ENCODE results near the gene MS4A14. TPM values are rescaled to one million over a fixed set of nuclear protein-coding genes. Genes with fewer than 3 reads are reported as not detected.
A peak's percentile ranks its signal among the peaks of the same experiment; 100 is the strongest.
"Not testable (repeated sequence)": the region's sequence is repeated elsewhere in the genome, so short reads cannot be mapped to it uniquely, and the experiment has no call there.

The MS4A14 gene
- total RNA-seq, 1 donor from 2014 or later = not detected

- Mint-ChIP-seq H3K4me1 (ENCODE audit: low read depth) (peaks cover 3% of the 10 kb centered on the region), H3K4me3 (ENCODE audit: low read depth) (no peak overlapping the region), H3K27ac (no peak overlapping the region), H3K36me3 (ENCODE audit: insufficient read depth) (no peaks in the 10 kb centered on the region), H3K27me3 (peaks cover 4% of the 10 kb centered on the region), H3K9me3 (ENCODE audit: low read depth) (peaks cover 7% of the 10 kb centered on the region)
- TF ChIP-seq CTCF (IDR thresholded peaks at IDR 0.05; ENCODE audit: unreplicated experiment) = no peak
- DNase-seq (ENCODE audit: low spot score, unreplicated experiment) = no peak
Measured at GRCh38 chr11:60360621-60361020, 35.6 kb upstream of the MS4A14 start.

GRCh38 chr11:60362241-60362640 lies 34.0 kb upstream of the MS4A14 start:
- Mint-ChIP-seq H3K9me3 (ENCODE audit: low read depth) (peaks cover 7% of the 10 kb centered on the region), H3K27ac (no peak overlapping the region), H3K27me3 (peaks cover 4% of the 10 kb centered on the region), H3K4me3 (ENCODE audit: low read depth) (no peak overlapping the region), H3K36me3 (ENCODE audit: insufficient read depth) (no peaks in the 10 kb centered on the region), H3K4me1 (ENCODE audit: low read depth) (peaks cover 3% of the 10 kb centered on the region)
- DNase-seq (ENCODE audit: low spot score, unreplicated experiment) = no peak
- no peak for TF ChIP-seq CTCF (IDR thresholded peaks at IDR 0.05; ENCODE audit: unreplicated experiment)

- peak; percentile 82 for TF ChIP-seq CTCF (IDR thresholded peaks at IDR 0.05; ENCODE audit: unreplicated experiment)
- H3K9me3 Mint-ChIP-seq (ENCODE audit: low read depth) = peaks cover 7% of the 10 kb centered on the region
- no peak overlapping the region for H3K27ac Mint-ChIP-seq
- DNase-seq (ENCODE audit: low spot score, unreplicated experiment) = peak; percentile 61
- peaks cover 3% of the 10 kb centered on the region for H3K4me1 Mint-ChIP-seq (ENCODE audit: low read depth)
- peaks cover 4% of the 10 kb centered on the region for H3K27me3 Mint-ChIP-seq
- H3K36me3 Mint-ChIP-seq (ENCODE audit: insufficient read depth) = no peaks in the 10 kb centered on the region
- no peak overlapping the region for H3K4me3 Mint-ChIP-seq (ENCODE audit: low read depth)
Measured at GRCh38 chr11:60363542-60364470, 32.5 kb upstream of the MS4A14 start.

- not testable (repeated sequence) for H3K27me3 Mint-ChIP-seq; H3K9me3 Mint-ChIP-seq (ENCODE audit: low read depth); H3K36me3 Mint-ChIP-seq (ENCODE audit: insufficient read depth); DNase-seq (ENCODE audit: low spot score, unreplicated experiment); H3K27ac Mint-ChIP-seq; H3K4me3 Mint-ChIP-seq (ENCODE audit: low read depth)
- peaks cover 14% of the 10 kb centered on the region for H3K4me1 Mint-ChIP-seq (ENCODE audit: low read depth)
Measured at GRCh38 chr11:60366262-60366904, 29.9 kb upstream of the MS4A14 start.

GRCh38 chr11:60367009-60367408 lies 29.2 kb upstream of the MS4A14 start:
- peaks cover 4% of the 10 kb centered on the region for H3K27me3 Mint-ChIP-seq

More at GRCh38 chr11:60367009-60367408, 29.2 kb upstream of the MS4A14 start:
- Mint-ChIP-seq H3K36me3 (ENCODE audit: insufficient read depth) (no peaks in the 10 kb centered on the region), H3K9me3 (ENCODE audit: low read depth) (no peaks in the 10 kb centered on the region), H3K27ac (no peak overlapping the region), H3K4me3 (ENCODE audit: low read depth) (no peak overlapping the region), H3K4me1 (ENCODE audit: low read depth) (peaks cover 17% of the 10 kb centered on the region)
- DNase-seq (ENCODE audit: low spot score, unreplicated experiment) = no peak
- no peak for TF ChIP-seq CTCF (IDR thresholded peaks at IDR 0.05; ENCODE audit: unreplicated experiment)
